Measurements from ENCODE around the gene SCO2. TPM values are rescaled to one million over a fixed set of nuclear protein-coding genes. Genes with fewer than 3 reads are reported as not detected.

Gene SCO2
- polyA plus RNA-seq, 1 donor from 2014 or later: 9.6 TPM

DNA sequence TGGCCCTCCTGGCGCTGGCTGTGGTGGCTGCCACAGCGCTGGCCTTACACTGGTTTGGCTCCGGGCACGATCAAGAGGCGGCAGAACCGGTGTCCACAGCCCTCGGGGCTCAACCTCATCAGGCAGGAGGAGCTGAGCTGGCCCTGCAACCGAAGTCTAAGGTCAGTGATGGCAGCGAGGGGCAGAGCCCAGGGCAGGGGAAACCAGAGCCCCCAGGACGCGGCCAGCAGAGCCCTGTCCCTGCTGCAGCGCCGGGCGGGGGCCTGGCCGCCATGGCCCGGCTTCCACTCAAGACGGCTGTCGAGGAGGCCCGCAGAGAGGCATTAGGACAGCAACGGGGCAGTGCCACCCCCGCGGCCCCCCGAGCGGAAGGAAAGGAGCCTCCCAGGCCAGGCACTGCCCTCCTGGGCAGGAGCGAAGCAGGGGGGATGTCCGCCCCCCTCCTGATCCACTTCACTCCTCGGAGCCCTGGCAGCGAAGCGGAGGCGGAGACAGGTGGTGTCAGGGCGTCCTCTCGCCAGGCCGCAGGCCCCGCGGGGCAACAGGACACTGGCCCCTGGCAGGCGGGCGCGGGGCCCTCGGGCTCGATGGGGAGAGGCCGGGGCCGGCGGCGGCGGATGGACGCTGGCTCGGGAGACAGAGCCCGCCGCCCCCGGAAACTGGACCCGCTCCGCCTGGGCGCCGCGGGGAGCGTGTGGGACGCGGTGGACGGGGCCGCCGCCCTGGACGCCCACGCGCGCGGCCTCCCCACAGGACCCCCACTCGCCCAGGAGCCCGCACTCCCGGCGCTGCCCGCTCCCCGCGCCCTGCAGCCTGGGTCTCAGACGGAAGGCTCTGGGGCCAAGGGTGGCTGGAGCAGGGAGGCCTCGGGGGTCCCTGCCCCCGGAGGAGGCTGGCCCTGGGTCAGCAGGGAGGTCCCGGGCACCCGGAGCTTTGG is 21.2 kb upstream of the SCO2 start:
- no peak for TF ChIP-seq SMC3 (conservative IDR thresholded peaks at IDR 0.05; ENCODE audit: poor library complexity)
- no peak for TF ChIP-seq MXI1 (conservative IDR thresholded peaks at IDR 0.05; ENCODE audit: poor library complexity, severe bottlenecking)
- TF ChIP-seq EP300 (conservative IDR thresholded peaks at IDR 0.05; ENCODE audit: poor library complexity, severe bottlenecking): no peak
- no peak for TF ChIP-seq POLR2AphosphoS5 (IDR thresholded peaks at IDR 0.05)
- TF ChIP-seq, protein P1, sequence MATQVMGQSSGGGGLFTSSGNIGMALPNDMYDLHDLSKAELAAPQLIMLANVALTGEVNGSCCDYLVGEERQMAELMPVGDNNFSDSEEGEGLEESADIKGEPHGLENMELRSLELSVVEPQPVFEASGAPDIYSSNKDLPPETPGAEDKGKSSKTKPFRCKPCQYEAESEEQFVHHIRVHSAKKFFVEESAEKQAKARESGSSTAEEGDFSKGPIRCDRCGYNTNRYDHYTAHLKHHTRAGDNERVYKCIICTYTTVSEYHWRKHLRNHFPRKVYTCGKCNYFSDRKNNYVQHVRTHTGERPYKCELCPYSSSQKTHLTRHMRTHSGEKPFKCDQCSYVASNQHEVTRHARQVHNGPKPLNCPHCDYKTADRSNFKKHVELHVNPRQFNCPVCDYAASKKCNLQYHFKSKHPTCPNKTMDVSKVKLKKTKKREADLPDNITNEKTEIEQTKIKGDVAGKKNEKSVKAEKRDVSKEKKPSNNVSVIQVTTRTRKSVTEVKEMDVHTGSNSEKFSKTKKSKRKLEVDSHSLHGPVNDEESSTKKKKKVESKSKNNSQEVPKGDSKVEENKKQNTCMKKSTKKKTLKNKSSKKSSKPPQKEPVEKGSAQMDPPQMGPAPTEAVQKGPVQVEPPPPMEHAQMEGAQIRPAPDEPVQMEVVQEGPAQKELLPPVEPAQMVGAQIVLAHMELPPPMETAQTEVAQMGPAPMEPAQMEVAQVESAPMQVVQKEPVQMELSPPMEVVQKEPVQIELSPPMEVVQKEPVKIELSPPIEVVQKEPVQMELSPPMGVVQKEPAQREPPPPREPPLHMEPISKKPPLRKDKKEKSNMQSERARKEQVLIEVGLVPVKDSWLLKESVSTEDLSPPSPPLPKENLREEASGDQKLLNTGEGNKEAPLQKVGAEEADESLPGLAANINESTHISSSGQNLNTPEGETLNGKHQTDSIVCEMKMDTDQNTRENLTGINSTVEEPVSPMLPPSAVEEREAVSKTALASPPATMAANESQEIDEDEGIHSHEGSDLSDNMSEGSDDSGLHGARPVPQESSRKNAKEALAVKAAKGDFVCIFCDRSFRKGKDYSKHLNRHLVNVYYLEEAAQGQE (IDR thresholded peaks at IDR 0.05; ENCODE audit: borderline replicate concordance): no peak
- no peak for TF ChIP-seq TAF1 (IDR thresholded peaks at IDR 0.05; ENCODE audit: low read depth)
- no peak for TF ChIP-seq CTCF (IDR thresholded peaks at IDR 0.05; ENCODE audit: poor library complexity, severe bottlenecking)
- TF ChIP-seq EZH2 (IDR thresholded peaks at IDR 0.05; ENCODE audit: borderline replicate concordance, insufficient read depth, low read length, poor library complexity, severe bottlenecking): no peak
- no peak for TF ChIP-seq RAD21 (conservative IDR thresholded peaks at IDR 0.05)
- Histone ChIP-seq H3K27me3 (ENCODE audit: insufficient read depth, low read depth, low read length) (peaks cover 13% of the 10 kb centered on the region), H2AFZ (ENCODE audit: low read depth, low read length) (no peak overlapping the region), H4K20me1 (ENCODE audit: insufficient read depth) (no peaks in the 10 kb centered on the region), H3K36me3 (ENCODE audit: insufficient read depth, low read length) (no peaks in the 10 kb centered on the region), H3K9me3 (ENCODE audit: low read length) (no peaks in the 10 kb centered on the region), H3K9me2 (ENCODE audit: insufficient read depth, low read length) (no peaks in the 10 kb centered on the region), H3K79me2 (replicated peaks; ENCODE audit: insufficient read depth, low read length) (no peaks in the 10 kb centered on the region), H3K9ac (ENCODE audit: low read length) (no peak overlapping the region), H3K4me3 (ENCODE audit: low read length) (no peak overlapping the region), H3F3A (ENCODE audit: insufficient read depth, low read length, poor library complexity, severe bottlenecking) (no peaks in the 10 kb centered on the region), H3K27ac (ENCODE audit: low read length) (no peak overlapping the region), H3K4me2 (ENCODE audit: low read length) (no peak overlapping the region)

DNA sequence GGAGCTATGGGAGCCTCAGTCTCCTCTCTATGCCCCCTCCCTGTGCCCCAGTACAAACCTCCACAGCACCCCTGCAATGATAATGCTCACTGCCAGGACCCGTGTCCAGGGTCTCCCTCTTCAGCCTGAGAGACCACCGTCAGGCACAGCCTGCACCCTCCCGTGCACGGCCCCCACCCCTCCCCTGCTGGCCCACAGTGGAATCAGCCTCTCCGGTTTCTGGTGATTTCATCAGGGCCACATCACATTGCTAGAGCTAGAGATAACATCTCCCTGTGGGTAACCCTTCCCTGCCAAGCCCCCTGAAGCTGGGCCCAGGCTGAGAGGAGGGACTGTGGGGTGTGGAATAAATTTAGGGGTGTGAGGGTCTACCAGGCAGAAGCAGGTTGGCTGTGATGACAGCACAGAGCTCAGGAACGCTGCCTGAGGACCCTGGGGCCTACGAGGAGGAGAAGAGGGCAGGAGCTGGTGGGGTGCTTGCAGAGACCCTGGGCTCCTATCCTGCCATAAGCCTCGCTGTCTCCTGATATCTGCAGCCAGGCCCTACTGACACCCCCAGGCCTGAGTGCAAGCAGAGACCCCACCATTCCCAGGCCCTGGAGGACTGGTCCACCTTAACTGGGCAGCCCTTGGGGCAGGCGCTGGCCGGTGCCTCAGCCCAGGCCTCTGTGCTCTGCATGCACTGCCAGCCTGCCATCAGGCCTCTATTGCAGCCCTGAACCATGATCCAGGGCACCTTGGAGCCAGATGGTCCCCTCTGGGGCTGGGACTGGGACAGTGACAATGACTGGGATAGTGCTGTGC is 20.3 kb upstream of the SCO2 start, which contains the start of gene KLHDC7B:
KLHDC7B (plus strand) TSS at position 378 of the 804 bp plus-strand sequence; CDS start at position 723, 345 bp downstream.
- H3K9me3 ChIP-seq (ENCODE audit: low read length): no peaks in the 10 kb centered on the region
- TF ChIP-seq POLR2AphosphoS5 (IDR thresholded peaks at IDR 0.05): no peak
- no peak for TF ChIP-seq EP300 (conservative IDR thresholded peaks at IDR 0.05; ENCODE audit: poor library complexity, severe bottlenecking)
- TF ChIP-seq, protein P1 (IDR thresholded peaks at IDR 0.05; ENCODE audit: borderline replicate concordance): no peak
- no peak for TF ChIP-seq RAD21 (conservative IDR thresholded peaks at IDR 0.05)
- TF ChIP-seq TAF1 (IDR thresholded peaks at IDR 0.05; ENCODE audit: low read depth): no peak
- no peak for TF ChIP-seq MXI1 (conservative IDR thresholded peaks at IDR 0.05; ENCODE audit: poor library complexity, severe bottlenecking)
- no peak for TF ChIP-seq SMC3 (conservative IDR thresholded peaks at IDR 0.05; ENCODE audit: poor library complexity)
- TF ChIP-seq CTCF (IDR thresholded peaks at IDR 0.05; ENCODE audit: poor library complexity, severe bottlenecking): no peak
- TF ChIP-seq EZH2 (IDR thresholded peaks at IDR 0.05; ENCODE audit: borderline replicate concordance, insufficient read depth, low read length, poor library complexity, severe bottlenecking): no peak
- H3K79me2 ChIP-seq (replicated peaks; ENCODE audit: insufficient read depth, low read length): no peaks in the 10 kb centered on the region
- no peaks in the 10 kb centered on the region for H3F3A ChIP-seq (ENCODE audit: insufficient read depth, low read length, poor library complexity, severe bottlenecking)
- no peak within 1 kb of the TSS for H2AFZ ChIP-seq (ENCODE audit: low read depth, low read length)
- peaks cover 13% of the 10 kb centered on the region for H3K27me3 ChIP-seq (ENCODE audit: insufficient read depth, low read depth, low read length)
- no peak within 1 kb of the TSS for H3K27ac ChIP-seq (ENCODE audit: low read length)
- no peak within 1 kb of the TSS for H3K9ac ChIP-seq (ENCODE audit: low read length)
- no peak within 1 kb of the TSS for H3K4me2 ChIP-seq (ENCODE audit: low read length)
- H3K36me3 ChIP-seq (ENCODE audit: insufficient read depth, low read length): no peaks in the 10 kb centered on the region
- no peaks in the 10 kb centered on the region for H4K20me1 ChIP-seq (ENCODE audit: insufficient read depth)
- H3K9me2 ChIP-seq (ENCODE audit: insufficient read depth, low read length): no peaks in the 10 kb centered on the region
- no peak within 1 kb of the TSS for H3K4me3 ChIP-seq (ENCODE audit: low read length)

Measured in neural cell (in vitro differentiated cells).